HepG2 (cell line): Measurements from ENCODE around the gene GRIK4. TPM values are rescaled to one million over a fixed set of nuclear protein-coding genes. Genes with fewer than 3 reads are reported as not detected.

Experiments
- ATF2 ChIP-seq: sonication (generic); formaldehyde crosslinking; IDR thresholded peaks from 2 replicates; pipeline ENCODE4 v1.4.0; 2020; ENCODE audit warnings: missing genetic modification reagents
- BHLHE40 ChIP-seq: IDR thresholded peaks from 2 replicates; pipeline ENCODE4 v1.6.1; 2011; ENCODE audit warnings: low read length, improper control_type of control experiment
- BORCS8-MEF2B ChIP-seq: sonication (generic); formaldehyde crosslinking; IDR thresholded peaks from 2 replicates; pipeline ENCODE4 v1.8.0; 2022; ENCODE audit warnings: mild to moderate bottlenecking, missing genetic modification reagents
- SMC3 ChIP-seq: IDR thresholded peaks from 2 replicates; pipeline ENCODE4 v1.6.1; 2011; ENCODE audit warnings: low read length, improper control_type of control experiment
- THYN1 ChIP-seq: sonication (generic); formaldehyde crosslinking; IDR thresholded peaks from 2 replicates; pipeline ENCODE4 v1.8.1; 2023; ENCODE audit warnings: low read depth, mild to moderate bottlenecking, moderate library complexity, missing genetic modification reagents, borderline replicate concordance
- XRCC5 ChIP-seq: fragments of 200-400 bp; formaldehyde crosslinking; optimal IDR thresholded peaks from 2 replicates; pipeline ENCODE3; 2017; ENCODE audit warnings: mild to moderate bottlenecking, low read length
- ZBTB3 ChIP-seq: sonication (generic); formaldehyde crosslinking; IDR thresholded peaks from 2 replicates; pipeline ENCODE4 v1.4.0; 2020; ENCODE audit warnings: low read depth, mild to moderate bottlenecking, moderate library complexity, missing genetic modification reagents, borderline replicate concordance
- ZFAT ChIP-seq: sonication (generic); formaldehyde crosslinking; conservative IDR thresholded peaks from 2 replicates; pipeline ENCODE4 v1.8.1; 2023; ENCODE audit warnings: missing genetic modification reagents, inconsistent platforms
- ZNF180 ChIP-seq: sonication (generic); formaldehyde crosslinking; IDR thresholded peaks from 2 replicates; pipeline ENCODE4 v1.4.0; 2020; ENCODE audit warnings: low read depth, missing genetic modification reagents, borderline replicate concordance
- ZNF225 ChIP-seq: sonication (generic); formaldehyde crosslinking; IDR thresholded peaks from 2 replicates; pipeline ENCODE4 v1.4.0; 2020; ENCODE audit warnings: mild to moderate bottlenecking, missing genetic modification reagents
- ZNF274 ChIP-seq: sonication (generic); formaldehyde crosslinking; IDR thresholded peaks from 2 replicates; pipeline ENCODE4 v1.5.1; 2020; ENCODE audit warnings: mild to moderate bottlenecking, missing genetic modification reagents
- ZNF276 ChIP-seq: sonication (generic); formaldehyde crosslinking; IDR thresholded peaks from 2 replicates; pipeline ENCODE4 v1.4.0; 2020; ENCODE audit warnings: mild to moderate bottlenecking, low read depth, missing genetic modification reagents
- ZNF512 ChIP-seq: sonication (generic); formaldehyde crosslinking; IDR thresholded peaks from 2 replicates; pipeline ENCODE4 v1.4.0; 2020; ENCODE audit warnings: mild to moderate bottlenecking, missing genetic modification reagents
- ZNF619 ChIP-seq: sonication (generic); formaldehyde crosslinking; IDR thresholded peaks from 2 replicates; pipeline ENCODE4 v1.4.0; 2020; ENCODE audit warnings: mild to moderate bottlenecking, missing genetic modification reagents
- ZNF83 ChIP-seq: sonication (generic); formaldehyde crosslinking; IDR thresholded peaks from 2 replicates; pipeline ENCODE4 v1.4.0; 2020; ENCODE audit warnings: missing genetic modification reagents, mild to moderate bottlenecking, borderline replicate concordance
- ZNF883 ChIP-seq: sonication (generic); formaldehyde crosslinking; IDR thresholded peaks from 2 replicates; pipeline ENCODE4 v1.5.1; 2020; ENCODE audit warnings: mild to moderate bottlenecking, missing genetic modification reagents; ENCODE audit errors: not compliant biosample characterization
- ZSCAN5A ChIP-seq: sonication (generic); formaldehyde crosslinking; IDR thresholded peaks from 2 replicates; pipeline ENCODE4 v1.8.0; 2022; ENCODE audit warnings: mild to moderate bottlenecking, missing genetic modification reagents, borderline replicate concordance
- polyA plus RNA-seq, 8 experiments: library from polyadenylated mRNA; depleted of rRNA in 3 of 8; stranded (reverse) in 7 of 8; unstranded in 1 of 8; fragments of >200 nt; fragmentation: Illumina TruSeq in 4 of 8; extraction: Trizol in 4 of 8; gene quantifications; 2 replicates each; pipeline versions ENCODE4 v1.2.1 to v1.2.3, GENCODE V29; 2011 to 2016; ENCODE audit warnings: low read depth in 4 of 8, missing spikeins in 1 of 8, mixed read lengths in 1 of 8; ENCODE audit not compliant: insufficient read depth in 1 of 8
- total RNA-seq, 5 experiments: library from RNA; depleted of rRNA; stranded (reverse); fragments of >200 nt; fragmentation: Illumina TruSeq; extraction: Trizol; gene quantifications; 2 replicates each; pipeline ENCODE4 v1.2.3, GENCODE V29; 2016; ENCODE audit warnings: low read depth in 1 of 5

GRIK4 gene
- total and polyA plus RNA-seq, 2 of the 13 experiments (the other 11 are each of a cell fraction or from before 2014, with no cell fraction given), result 0.04 to 0.07 TPM

GRCh38 chr11:120801801-120802689, 290.5 kb downstream of the GRIK4 start (continued):
- TF ChIP-seq ZNF276 (CRISPR knock-in tag) (0 out of 2 replicates have a peak, but pooled peaks have one; percentile 33), ZNF274 (CRISPR knock-in tag) (peak; percentile 61; the same call in 1 of the 2 replicates), THYN1 (CRISPR knock-in tag) (no peak), ZSCAN5A (CRISPR knock-in tag) (no peak), ZBTB3 (CRISPR knock-in tag) (no peak), ATF2 (CRISPR knock-in tag) (no peak), ZNF83 (no peak), BORCS8-MEF2B (CRISPR knock-in tag) (no peak), SMC3 (peak; percentile 80), ZNF512 (CRISPR knock-in tag) (peak; percentile 56; the same call in 1 of the 2 replicates), ZNF883 (CRISPR knock-in tag) (peak; percentile 39), XRCC5 (peak; percentile 67), ZFAT (no peak), ZNF225 (no peak), BHLHE40 (0 out of 2 replicates have a peak, but pooled peaks have one; percentile 10), ZNF619 (CRISPR knock-in tag) (peak; percentile 62; the same call in 1 of the 2 replicates), ZNF180 (no peak)
- TF ChIP-seq, all 625 proteins: peak for 20
